Fibroblast of skin of left biceps (primary cell): ENCODE data around the gene HIF3A.

ENCODE experiments used
- DNase-seq, 2 experiments: peaks; one replicate each; pipeline ENCODE4 v3.0.0-alpha.2; 2013; ENCODE audit warnings: low read depth in 2 of 2

The HIF3A gene

DNA sequence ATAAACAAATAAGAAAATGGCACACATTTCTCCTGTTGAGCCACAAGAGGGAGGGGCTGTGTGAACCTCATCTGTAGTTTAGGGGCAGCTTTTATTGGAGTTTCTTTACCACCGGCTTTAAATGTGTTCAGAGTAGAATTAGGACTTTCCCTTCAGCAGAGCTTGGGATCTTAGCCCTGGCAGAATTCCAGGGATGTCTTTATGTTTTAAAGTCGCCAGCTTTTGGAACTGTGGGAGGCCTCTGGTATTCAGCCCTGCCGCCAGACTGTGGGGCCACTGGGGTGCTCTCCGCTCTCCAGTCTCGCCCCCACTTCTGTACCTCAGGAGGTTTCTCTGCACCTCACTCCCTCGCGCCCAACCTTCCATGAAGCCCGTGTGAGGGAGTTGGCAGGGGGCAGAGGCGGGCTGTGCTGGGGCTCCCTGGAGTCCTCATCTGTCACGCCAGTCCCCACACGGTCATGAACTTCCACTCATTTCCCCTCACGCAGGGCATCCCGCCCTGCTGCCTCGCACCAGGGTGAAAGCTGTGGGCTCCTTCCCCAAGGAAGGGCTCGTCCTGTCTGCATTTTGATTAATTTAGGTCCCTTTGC lies 85.0 kb downstream of the HIF3A start:
- DNase-seq, result no peak

GRCh38 chr19:46383171-46383815 lies 86.5 kb downstream of the HIF3A start:
- DNase-seq, result no peak

DNA sequence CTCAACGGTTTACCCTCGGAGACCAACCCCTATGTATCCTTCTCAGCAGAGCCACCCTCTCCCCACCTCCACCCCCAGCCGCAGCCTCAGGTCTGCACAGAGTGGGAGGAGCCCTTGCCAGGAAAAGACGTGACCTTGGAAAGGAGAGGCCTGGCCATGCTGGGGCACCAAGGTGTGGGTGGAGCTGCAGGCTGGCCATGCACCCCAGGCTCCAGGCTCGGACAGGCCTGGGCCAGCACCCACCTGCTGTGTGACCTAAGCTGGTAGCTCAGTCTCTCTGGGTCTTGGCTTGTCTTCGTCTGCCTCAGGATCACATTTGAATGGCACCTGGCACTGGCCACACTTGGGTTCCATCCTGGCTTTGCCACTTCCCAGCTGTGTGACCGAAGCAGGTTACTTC lies 87.0 kb downstream of the HIF3A start:
- no peak for DNase-seq

DNA sequence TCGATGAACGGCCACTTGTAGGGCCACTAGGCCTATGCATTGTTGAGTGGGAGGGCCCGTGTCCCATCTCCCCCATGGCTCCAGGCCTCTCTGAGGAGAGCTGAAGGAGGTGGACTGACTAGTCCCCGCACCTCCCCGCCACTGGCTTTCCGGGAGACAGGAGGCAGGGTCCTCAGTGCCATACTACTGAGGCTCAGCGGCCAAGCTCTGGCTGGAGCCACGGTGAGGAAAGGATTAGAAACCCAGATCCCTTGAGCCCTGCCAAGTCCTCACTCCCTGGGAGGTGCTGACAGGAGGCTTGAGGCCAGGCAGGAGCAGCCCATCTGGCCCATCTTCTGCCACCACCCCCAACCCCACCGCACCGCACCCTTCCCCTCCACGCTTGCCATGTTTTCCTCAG lies 87.6 kb downstream of the HIF3A start:
- DNase-seq, result no peak

- DNase-seq, result no peak
These were observed 88.8 kb downstream of the HIF3A start for GRCh38 chr19:46385636-46386035.

- DNase-seq, result no peak
These were observed 89.3 kb downstream of the HIF3A start for GRCh38 chr19:46386151-46386550.

GRCh38 chr19:46386996-46387712 lies 90.3 kb downstream of the HIF3A start:
- DNase-seq, result no peak

DNA sequence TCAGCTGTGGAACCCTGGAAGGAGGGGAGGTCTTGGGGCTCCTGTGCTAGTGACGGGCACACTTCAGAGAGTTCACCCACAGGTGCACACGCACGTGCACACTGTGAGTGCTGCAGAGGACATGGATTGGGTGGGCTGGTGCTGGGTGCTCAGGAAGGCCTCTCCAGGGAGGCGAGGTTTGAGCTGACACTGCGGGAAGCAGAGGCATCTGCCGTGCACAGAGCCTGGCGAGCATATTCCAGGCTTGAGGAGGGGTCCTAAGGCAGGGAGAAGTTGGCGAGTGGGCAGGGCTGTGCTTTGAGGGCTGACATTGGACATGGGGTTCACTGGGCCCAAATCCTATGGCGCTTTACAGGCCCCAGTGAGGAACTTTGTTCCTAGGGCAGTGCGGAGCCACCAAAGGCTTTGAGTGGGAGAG lies 90.9 kb downstream of the HIF3A start:
- no peak for DNase-seq

- no peak for DNase-seq
These were observed 91.7 kb downstream of the HIF3A start for GRCh38 chr19:46388311-46389095.

GRCh38 chr19:46390121-46390858 lies 93.4 kb downstream of the HIF3A start:
- no peak for DNase-seq

- no peak for DNase-seq
These were observed 94.0 kb downstream of the HIF3A start for GRCh38 chr19:46390866-46391265.

DNA sequence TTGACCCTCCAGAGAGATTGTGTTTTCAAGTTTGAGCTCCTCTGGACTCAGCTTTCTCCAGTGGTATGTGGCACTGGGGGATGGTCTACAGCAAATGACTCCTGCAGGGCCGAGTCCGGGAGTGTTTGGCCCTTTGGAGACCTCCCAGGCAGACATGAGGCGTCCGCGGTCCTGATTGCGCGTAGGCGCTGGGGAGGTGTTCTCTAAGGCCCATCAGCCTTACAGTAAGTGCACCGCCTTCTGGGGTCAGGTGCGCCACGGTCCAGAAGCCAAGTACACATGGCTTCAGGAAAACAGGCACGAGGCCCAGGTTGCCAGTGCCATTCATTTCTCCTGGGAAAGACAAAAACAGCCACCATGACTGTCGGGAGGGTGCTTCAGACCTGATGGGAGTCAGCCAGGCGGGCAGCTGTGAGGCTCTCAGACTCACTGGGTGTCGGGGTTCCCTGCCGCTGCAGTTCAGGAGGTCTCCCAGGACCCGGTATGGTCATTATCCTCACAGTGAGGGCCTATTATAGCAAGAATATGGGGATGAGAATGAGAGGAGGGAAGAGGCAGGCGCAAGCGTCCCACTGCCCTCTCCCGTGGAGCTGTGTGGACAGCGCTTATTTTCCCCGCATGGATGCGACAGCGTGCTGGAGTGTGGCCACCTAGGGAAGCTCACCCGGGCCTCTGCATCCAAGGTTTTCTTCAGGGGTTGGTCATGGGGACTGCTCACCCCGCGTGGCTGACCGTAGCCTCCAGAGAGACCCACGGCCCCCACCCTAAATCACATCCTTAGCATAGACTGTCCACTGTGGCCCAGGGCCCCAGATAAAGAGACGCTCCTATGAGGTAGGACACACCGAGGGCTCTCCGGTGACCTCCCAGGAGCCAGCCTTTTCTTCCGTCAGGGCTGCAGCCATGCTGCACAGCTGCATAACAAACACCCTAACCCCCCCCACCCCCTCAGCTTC lies 94.7 kb downstream of the HIF3A start:
- no peak for DNase-seq

GRCh38 chr19:46392252-46392801 lies 95.5 kb downstream of the HIF3A start:
- DNase-seq, result peak; percentile 50 to 55

- no peak for DNase-seq
These were observed 96.0 kb downstream of the HIF3A start for GRCh38 chr19:46392837-46393236.
